Activated T-helper 1 cell treated with anti-CD3 and anti-CD28 coated beads, Interleukin-12 subunit alpha, Interleukin-12 subunit beta, Interleukin-2, Interleukin-4 antibody, amounts not matched to agents 30 ng/mL and 10 ng/mL and 1 ng/mL, durations not matched to agents 14 hours and 24 hours and 36 hours (primary cell): ENCODE data around the gene CTDSP1. TPM values are rescaled to one million over a fixed set of nuclear protein-coding genes. Genes with fewer than 3 reads are reported as not detected.

ENCODE experiments used
- DNase-seq: peaks from one replicate; pipeline ENCODE4 v3.0.0; 2021; ENCODE audit warnings: low spot score
- H3K27ac Mint-ChIP-seq: one replicate; pipeline ENCODE4 v1.8.0; 2021; ENCODE audit warnings: mild to moderate bottlenecking, mixed read lengths
- H3K27me3 Mint-ChIP-seq: one replicate; pipeline ENCODE4 v1.8.0; 2022; ENCODE audit warnings: mild to moderate bottlenecking, moderate library complexity, mixed read lengths; ENCODE audit not compliant: insufficient read depth
- H3K36me3 Mint-ChIP-seq: one replicate; pipeline ENCODE4 v1.8.0; 2021; ENCODE audit warnings: low read depth, mixed read lengths
- H3K4me1 Mint-ChIP-seq: one replicate; pipeline ENCODE4 v1.8.0; 2021; ENCODE audit warnings: low read depth, mixed read lengths
- H3K4me3 Mint-ChIP-seq: one replicate; pipeline ENCODE4 v1.8.0; 2021; ENCODE audit warnings: mild to moderate bottlenecking, moderate library complexity, mixed read lengths
- H3K9me3 Mint-ChIP-seq: one replicate; pipeline ENCODE4 v1.8.0; 2021; ENCODE audit warnings: mixed read lengths
- intact Hi-C: fragments of 100-400 bp; cut with micrococcal nuclease; formaldehyde crosslinking; loops from one replicate; pipeline ENCODE4 v1.15.1; 2024
- total RNA-seq: library from RNA; stranded (reverse); gene quantifications from 2 replicates; pipeline ENCODE4 v1.2.3, GENCODE V29; 2022

Gene CTDSP1
- total RNA-seq, 1 donor from 2014 or later = 106 TPM

DNA sequence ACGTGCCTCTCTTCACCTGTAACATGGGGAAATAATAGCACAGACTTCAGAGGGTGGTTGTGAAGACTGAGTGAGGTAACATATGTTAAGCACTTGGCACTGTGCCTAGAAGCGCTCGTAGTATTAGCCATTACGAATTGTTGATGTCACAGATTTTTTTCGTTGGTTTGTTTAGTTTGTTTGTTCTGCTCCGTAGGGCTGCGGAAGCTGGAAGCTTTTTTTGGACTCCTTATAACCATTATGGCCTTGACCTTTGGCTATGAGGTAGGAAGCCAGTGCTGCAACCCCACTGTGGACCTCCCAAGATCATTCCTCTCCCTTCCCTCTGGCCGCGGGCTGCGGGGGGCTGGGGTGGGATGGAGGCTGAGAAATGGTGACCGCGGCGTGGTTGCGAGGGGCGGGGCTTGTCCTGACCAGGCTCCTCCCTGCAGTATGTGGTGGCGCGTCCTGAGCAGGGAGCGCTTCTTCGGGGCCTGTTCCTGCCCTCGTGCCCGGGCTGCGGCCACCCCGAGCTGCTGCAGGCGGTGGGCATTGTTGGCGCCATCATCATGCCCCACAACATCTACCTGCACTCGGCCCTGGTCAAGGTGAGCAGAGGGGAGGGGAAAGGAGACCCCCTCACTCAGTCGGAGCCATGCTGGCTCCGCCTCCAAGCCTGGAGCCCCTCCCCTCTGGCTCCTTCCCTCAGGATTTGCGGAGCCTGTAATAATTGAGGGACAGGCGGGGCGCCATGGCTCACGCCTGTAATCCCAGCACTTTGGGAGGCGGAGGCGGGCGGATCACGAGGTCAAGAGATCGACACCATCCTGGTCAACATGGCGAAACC is 12.1 kb upstream of the CTDSP1 start:
- H3K9me3 Mint-ChIP-seq = no peaks in the 10 kb centered on the region
- peaks cover 6% of the 10 kb centered on the region for H3K4me1 Mint-ChIP-seq
- H3K27me3 Mint-ChIP-seq = peaks cover 19% of the 10 kb centered on the region
- no peak overlapping the region for H3K27ac Mint-ChIP-seq
- H3K36me3 Mint-ChIP-seq = no peaks in the 10 kb centered on the region
- H3K4me3 Mint-ChIP-seq = no peak overlapping the region
- DNase-seq = no peak
- intact Hi-C loops = no loop called here

DNA sequence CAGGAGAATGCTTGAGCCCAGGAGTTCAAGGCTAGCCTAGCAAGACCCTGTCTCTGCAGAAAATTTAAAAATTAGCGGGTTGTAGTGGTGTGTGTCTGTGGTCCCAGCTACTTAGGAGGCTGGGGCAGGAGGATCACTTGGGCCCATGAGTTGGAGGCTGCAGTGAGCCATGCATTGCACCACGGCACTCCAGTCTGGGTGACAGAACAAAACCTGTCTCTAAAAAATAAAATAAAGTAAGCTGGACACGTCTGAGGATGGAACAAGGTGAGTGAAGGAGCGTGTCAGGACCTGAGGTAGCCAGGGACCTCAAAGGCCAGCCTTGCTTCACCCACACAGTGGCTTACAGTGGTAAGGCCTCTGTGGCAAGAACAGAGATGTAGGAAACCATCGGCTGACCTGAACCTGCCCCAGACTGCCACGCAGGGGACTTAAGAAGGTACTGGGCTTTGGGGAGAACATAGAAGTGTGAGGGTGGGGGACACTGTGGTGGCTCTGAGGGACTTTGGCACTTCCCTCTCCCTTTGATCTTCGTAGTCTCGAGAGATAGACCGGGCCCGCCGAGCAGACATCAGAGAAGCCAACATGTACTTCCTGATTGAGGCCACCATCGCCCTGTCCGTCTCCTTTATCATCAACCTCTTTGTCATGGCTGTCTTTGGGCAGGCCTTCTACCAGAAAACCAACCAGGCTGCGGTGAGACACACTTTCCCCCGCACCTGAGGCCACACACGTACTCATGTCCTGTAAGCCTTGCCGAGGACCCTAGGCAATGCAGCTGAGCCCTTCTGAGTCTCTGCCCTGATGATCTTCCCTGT is 10.1 kb upstream of the CTDSP1 start:
- H3K27ac Mint-ChIP-seq = no peak overlapping the region
- no peak for DNase-seq
- H3K27me3 Mint-ChIP-seq = peaks cover 22% of the 10 kb centered on the region
- intact Hi-C loops = loop anchor here (10.0 kb wide), 1 partner anchor 205 kb away; no protein-coding TSS in a partner anchor
- H3K9me3 Mint-ChIP-seq = no peaks in the 10 kb centered on the region
- H3K36me3 Mint-ChIP-seq = no peaks in the 10 kb centered on the region
- peaks cover 14% of the 10 kb centered on the region for H3K4me1 Mint-ChIP-seq
- H3K4me3 Mint-ChIP-seq = no peak overlapping the region

DNA sequence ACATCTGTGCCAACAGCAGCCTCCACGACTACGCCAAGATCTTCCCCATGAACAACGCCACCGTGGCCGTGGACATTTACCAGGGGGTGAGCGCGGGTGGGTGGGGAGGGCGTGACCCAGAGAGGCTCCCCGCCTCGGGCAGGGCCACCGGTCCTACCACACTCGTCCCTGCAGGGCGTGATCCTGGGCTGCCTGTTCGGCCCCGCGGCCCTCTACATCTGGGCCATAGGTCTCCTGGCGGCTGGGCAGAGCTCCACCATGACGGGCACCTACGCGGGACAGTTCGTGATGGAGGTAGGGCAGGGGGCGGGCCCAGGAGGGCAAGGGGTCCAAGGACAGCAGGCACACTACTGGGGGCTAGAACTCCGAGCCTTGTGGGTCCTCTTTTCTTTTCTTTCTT is 8.5 kb upstream of the CTDSP1 start:
- Mint-ChIP-seq H3K9me3 (no peaks in the 10 kb centered on the region), H3K4me1 (peaks cover 28% of the 10 kb centered on the region), H3K36me3 (no peaks in the 10 kb centered on the region), H3K4me3 (no peak overlapping the region), H3K27me3 (peaks cover 14% of the 10 kb centered on the region), H3K27ac (no peak overlapping the region)
- intact Hi-C loops = loop anchor here (10.0 kb wide), 1 partner anchor 206 kb away; no protein-coding TSS in a partner anchor
- DNase-seq = no peak

DNA sequence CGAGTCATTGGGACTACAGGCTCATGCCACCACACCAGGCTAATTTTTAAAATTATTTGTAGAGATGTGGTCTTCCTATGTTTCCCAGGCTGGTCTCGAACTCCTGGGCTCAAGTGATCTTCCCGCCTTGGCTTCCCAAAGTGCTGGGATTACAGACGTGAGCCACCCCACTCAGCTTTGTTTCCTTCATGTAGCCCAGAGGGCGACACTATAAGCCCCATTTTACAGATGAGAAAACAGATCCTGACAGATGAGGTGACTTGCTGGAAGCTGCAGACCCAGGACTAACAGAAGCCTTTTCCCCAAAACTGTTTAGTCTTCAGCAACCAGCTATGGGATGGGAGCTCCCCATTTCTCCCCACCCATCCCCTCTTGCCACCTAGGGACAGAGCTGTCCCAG is 7.2 kb upstream of the CTDSP1 start:
- H3K36me3 Mint-ChIP-seq = no peaks in the 10 kb centered on the region
- H3K27me3 Mint-ChIP-seq = peaks cover 4% of the 10 kb centered on the region
- no peak overlapping the region for H3K4me3 Mint-ChIP-seq
- no peaks in the 10 kb centered on the region for H3K9me3 Mint-ChIP-seq
- DNase-seq = no peak
- intact Hi-C loops = loop anchor here (10.0 kb wide), 1 partner anchor 208 kb away; no protein-coding TSS in a partner anchor
- no peak overlapping the region for H3K27ac Mint-ChIP-seq
- H3K4me1 Mint-ChIP-seq = peaks cover 35% of the 10 kb centered on the region

DNA sequence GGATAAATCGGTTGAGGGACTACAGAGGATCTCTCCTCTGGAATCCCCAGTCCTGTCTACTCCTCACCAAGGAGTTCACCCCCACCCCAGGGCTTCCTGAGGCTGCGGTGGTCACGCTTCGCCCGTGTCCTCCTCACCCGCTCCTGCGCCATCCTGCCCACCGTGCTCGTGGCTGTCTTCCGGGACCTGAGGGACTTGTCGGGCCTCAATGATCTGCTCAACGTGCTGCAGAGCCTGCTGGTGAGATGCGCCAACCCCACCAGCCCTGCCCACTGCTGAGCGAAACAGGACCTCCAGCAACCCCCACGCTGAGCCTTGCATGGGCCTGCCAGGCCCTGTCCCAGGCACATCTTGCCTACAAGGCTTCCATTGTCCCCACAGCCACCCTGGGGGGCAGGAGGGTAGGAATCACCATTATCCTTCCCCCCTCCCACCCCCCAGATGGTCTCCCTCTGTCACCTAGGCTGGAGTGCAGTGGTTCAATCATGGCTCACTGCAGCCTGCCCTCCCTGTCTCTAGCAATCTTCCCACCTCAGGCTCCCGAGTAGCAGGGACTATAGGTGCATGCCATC is 6.7 kb upstream of the CTDSP1 start:
- no peaks in the 10 kb centered on the region for H3K9me3 Mint-ChIP-seq
- peaks cover 4% of the 10 kb centered on the region for H3K27me3 Mint-ChIP-seq
- no peak for DNase-seq
- intact Hi-C loops = loop anchor here (10.0 kb wide), 1 partner anchor 208 kb away; no protein-coding TSS in a partner anchor
- no peak overlapping the region for H3K27ac Mint-ChIP-seq
- no peaks in the 10 kb centered on the region for H3K36me3 Mint-ChIP-seq
- H3K4me3 Mint-ChIP-seq = no peak overlapping the region
- H3K4me1 Mint-ChIP-seq = peaks cover 40% of the 10 kb centered on the region

DNA sequence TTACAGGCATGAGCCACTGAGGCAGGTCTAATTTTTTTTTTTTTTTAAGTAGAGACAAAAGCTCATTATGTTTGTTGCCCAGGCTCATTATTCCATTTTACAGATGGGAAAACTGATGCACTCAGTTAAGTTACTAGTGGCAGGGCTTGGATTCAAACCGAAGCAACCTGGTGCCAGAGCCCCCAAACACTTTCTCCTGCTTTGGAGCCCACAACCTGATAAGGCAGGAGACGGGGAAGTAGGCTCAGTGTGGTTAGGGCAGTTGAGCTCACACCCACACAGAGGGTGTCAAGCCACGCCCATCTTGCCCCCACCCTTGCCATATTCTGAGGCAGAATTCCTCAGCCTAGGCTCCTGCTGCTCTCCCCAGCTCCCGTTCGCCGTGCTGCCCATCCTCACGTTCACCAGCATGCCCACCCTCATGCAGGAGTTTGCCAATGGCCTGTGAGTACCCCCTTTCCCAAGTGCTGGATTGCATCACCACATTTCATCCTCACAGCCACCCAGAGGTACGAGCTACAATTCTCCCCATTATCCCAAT is 5.8 kb upstream of the CTDSP1 start:
- intact Hi-C loops = loop anchor here (2.0 to 10.0 kb wide), 2 partner anchors 25 to 209 kb away; no protein-coding TSS in a partner anchor
- no peak for DNase-seq

DNA sequence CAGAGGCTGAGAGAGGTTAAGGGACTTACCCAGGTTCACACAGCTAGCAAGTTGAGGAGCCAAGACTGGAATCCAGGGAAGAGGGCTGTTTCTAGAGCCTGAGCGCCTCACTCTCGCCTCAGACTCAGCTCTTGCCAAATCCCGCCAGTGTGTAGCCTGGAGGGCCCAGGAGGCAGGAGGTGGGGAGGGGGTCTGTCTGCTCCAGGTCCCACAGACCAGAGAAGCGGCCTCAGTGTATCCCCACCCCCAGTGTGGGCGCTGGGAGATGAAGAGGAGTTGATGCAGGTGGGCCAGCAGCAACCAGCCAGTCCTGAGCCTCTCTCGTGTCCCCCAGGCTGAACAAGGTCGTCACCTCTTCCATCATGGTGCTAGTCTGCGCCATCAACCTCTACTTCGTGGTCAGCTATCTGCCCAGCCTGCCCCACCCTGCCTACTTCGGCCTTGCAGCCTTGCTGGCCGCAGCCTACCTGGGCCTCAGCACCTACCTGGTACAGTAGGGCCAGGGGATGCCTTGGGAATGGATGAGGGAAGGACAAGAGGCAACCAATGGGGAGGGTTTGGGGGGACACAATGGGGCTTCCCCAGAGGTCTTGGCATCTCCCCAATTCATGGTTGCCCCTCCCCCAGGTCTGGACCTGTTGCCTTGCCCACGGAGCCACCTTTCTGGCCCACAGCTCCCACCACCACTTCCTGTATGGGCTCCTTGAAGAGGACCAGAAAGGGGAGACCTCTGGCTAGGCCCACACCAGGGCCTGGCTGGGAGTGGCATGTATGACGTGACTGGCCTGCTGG is 5.2 kb upstream of the CTDSP1 start:
- H3K27ac Mint-ChIP-seq = peak overlapping the region; percentile 13
- H3K27me3 Mint-ChIP-seq = peaks cover 4% of the 10 kb centered on the region
- peaks cover 40% of the 10 kb centered on the region for H3K4me1 Mint-ChIP-seq
- peak overlapping the region; percentile 15 for H3K4me3 Mint-ChIP-seq
- intact Hi-C loops = loop anchor here (2.0 to 10.0 kb wide), 6 partner anchors 26 to 993 kb away; partner anchors contain the start of genes CNPPD1, DNPEP, RETREG2 and TUBA4A
- no peak for DNase-seq
- no peaks in the 10 kb centered on the region for H3K36me3 Mint-ChIP-seq
- no peaks in the 10 kb centered on the region for H3K9me3 Mint-ChIP-seq

More for the DNA sequence above, 5.8 kb upstream of the CTDSP1 start:
- Mint-ChIP-seq H3K4me3 (no peak overlapping the region), H3K36me3 (no peaks in the 10 kb centered on the region), H3K4me1 (peaks cover 40% of the 10 kb centered on the region), H3K27me3 (peaks cover 4% of the 10 kb centered on the region), H3K27ac (no peak overlapping the region), H3K9me3 (no peaks in the 10 kb centered on the region)

DNA sequence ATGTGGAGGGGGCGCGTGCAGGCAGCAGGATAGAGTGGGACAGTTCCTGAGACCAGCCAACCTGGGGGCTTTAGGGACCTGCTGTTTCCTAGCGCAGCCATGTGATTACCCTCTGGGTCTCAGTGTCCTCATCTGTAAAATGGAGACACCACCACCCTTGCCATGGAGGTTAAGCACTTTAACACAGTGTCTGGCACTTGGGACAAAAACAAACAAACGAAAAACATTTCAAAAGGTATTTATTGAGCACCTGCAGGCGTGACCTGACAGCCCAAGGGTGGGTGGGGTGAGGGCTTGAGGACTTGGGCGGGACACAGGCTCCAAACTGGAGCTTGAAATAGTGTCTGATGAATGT is 4.6 kb upstream of the CTDSP1 start:
- peak overlapping the region; percentile 13 for H3K27ac Mint-ChIP-seq
- H3K4me3 Mint-ChIP-seq = peak overlapping the region; percentile 15
- DNase-seq = no peak
- peaks cover 4% of the 10 kb centered on the region for H3K27me3 Mint-ChIP-seq
- H3K36me3 Mint-ChIP-seq = no peaks in the 10 kb centered on the region
- H3K9me3 Mint-ChIP-seq = no peaks in the 10 kb centered on the region
- intact Hi-C loops = loop anchor here (2.0 to 10.0 kb wide), 6 partner anchors 26 to 992 kb away; partner anchors contain the start of genes CNPPD1, DNPEP, RETREG2 and TUBA4A
- H3K4me1 Mint-ChIP-seq = peaks cover 40% of the 10 kb centered on the region

DNA sequence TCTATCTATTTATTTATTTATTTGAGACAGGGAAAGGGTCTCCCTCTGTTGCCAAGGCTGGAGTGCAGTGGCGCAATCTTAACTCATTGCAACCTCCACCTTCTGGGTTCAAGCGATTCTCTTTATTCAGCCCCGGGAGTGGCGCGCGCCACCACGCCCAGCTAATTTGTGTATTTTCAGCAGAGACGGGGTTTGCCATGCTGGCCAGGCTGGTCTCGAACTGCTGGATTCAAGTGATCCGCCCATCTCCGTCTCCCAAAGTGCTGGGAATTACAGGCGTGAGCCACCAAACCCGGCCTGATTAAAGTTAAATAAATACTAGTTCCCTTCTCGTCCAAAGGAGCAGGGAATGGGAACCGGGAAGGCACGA is 4.2 kb upstream of the CTDSP1 start:
- Mint-ChIP-seq H3K9me3 (no peaks in the 10 kb centered on the region), H3K4me1 (peaks cover 40% of the 10 kb centered on the region), H3K27me3 (peaks cover 4% of the 10 kb centered on the region), H3K27ac (peak overlapping the region; percentile 85), H3K4me3 (peak overlapping the region; percentile 94), H3K36me3 (no peaks in the 10 kb centered on the region)
- no peak for DNase-seq
- intact Hi-C loops = loop anchor here (2.0 to 10.0 kb wide), 6 partner anchors 27 to 992 kb away; partner anchors contain the start of genes CNPPD1, DNPEP, RETREG2 and TUBA4A

DNA sequence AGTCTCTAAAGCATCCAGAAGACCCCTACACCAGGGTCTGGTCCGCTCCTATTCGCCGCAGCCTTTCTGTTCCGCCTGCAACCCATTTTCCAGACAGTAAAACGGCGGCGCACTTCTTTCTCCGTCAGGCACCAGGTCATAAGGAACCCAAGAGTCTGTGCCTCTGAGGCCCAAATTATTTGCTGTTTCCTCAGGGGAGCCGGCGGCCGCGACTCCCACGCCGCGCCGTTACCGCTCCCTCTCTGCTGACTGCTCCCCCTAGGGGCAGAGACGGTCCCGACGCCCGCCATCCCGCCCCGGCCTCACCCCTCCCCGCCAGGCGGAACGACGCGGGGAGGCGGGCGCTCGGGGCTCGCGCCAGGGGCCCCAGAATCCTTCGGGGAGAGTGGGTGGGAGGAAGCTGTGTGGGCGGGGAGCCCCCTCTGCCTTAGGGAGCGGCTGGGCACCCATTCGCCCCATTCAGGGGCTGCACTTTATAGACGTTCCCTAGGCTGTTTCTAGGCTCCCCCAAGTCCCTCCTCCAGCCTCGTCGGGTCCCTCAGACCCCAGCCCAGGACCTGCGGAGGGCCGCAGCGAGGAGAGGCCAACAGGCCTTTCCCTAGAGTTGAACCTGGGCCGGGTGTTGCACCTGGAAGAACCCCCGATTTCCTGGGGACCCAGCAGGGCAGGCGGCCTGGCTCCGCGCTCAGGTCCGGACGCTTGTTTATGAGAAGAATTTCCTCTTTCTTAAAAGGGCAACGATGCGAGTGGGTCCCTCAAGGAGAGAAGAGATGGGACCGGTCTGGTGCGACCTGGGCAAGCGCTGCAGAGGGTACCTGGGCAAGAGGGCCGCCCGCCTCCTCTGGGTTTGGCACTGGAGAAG is 3.6 kb upstream of the CTDSP1 start:
- no peaks in the 10 kb centered on the region for H3K9me3 Mint-ChIP-seq
- H3K27me3 Mint-ChIP-seq = peaks cover 3% of the 10 kb centered on the region
- H3K4me3 Mint-ChIP-seq = peak overlapping the region; percentile 94

More for the DNA sequence above, 3.6 kb upstream of the CTDSP1 start:
- no peaks in the 10 kb centered on the region for H3K36me3 Mint-ChIP-seq
- intact Hi-C loops = loop anchor here (1.0 to 10.0 kb wide), 15 partner anchors 10 to 991 kb away; partner anchors contain the start of genes AAMP, BCS1L, CNOT9 and CNPPD1
- DNase-seq = peak; percentile 93
- H3K4me1 Mint-ChIP-seq = peaks cover 40% of the 10 kb centered on the region
- H3K27ac Mint-ChIP-seq = peak overlapping the region; percentile 98
